ENCODE data around the gene LRRTM2.
A peak's percentile ranks its signal among the peaks of the same experiment; 100 is the strongest.
"Not testable (repeated sequence)": the region's sequence is repeated elsewhere in the genome, so short reads cannot be mapped to it uniquely, and the experiment has no call there.

LRRTM2 gene

DNA sequence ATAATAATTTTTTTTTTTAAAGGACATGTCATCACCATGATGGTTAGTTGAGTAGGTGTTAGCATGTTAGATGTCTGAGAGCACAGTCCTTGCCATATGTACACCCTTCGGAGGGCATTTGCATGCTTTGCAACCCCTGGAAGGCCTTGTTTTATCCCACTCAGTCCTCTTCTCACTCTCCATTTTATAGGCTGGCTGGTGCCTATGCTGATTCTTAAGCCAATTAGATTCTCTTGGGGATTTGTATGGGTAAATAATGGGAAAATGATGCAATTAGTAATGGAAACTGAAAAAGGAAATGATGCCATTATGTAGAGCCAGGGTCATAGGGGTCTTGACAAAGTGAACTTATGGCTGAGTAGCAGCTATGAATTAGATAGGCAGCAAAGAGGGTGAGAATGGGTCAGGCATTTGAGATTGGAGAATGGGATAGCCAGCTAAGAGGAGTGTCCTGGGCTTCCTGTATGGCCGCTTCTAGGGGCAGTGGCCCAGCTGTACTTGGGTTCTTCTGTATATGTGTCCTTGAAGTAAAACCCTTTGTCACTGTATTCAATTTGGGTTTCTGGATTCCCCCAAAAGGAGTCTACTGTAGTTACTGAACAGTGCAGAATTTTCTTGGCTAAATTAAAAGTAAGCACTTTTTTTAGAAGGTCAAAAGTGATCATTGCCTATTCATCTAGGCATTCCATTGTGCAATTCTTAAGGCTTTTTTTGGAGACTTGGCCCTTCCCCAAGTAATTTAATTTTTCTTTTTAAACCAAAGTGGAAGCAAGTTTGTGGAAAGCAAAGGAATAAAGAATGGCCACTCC, 31.6 kb downstream of the LRRTM2 start:
- TF ChIP-seq, protein P1, sequence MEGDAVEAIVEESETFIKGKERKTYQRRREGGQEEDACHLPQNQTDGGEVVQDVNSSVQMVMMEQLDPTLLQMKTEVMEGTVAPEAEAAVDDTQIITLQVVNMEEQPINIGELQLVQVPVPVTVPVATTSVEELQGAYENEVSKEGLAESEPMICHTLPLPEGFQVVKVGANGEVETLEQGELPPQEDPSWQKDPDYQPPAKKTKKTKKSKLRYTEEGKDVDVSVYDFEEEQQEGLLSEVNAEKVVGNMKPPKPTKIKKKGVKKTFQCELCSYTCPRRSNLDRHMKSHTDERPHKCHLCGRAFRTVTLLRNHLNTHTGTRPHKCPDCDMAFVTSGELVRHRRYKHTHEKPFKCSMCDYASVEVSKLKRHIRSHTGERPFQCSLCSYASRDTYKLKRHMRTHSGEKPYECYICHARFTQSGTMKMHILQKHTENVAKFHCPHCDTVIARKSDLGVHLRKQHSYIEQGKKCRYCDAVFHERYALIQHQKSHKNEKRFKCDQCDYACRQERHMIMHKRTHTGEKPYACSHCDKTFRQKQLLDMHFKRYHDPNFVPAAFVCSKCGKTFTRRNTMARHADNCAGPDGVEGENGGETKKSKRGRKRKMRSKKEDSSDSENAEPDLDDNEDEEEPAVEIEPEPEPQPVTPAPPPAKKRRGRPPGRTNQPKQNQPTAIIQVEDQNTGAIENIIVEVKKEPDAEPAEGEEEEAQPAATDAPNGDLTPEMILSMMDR (conservative IDR thresholded peaks at IDR 0.05; ENCODE audit: low read depth, low read length): no peak
- DNase-seq (ENCODE audit: low read depth): peak; percentile 58
- H3K4me3 ChIP-seq (ENCODE audit: low read depth, low read length): no peak overlapping the region

DNA sequence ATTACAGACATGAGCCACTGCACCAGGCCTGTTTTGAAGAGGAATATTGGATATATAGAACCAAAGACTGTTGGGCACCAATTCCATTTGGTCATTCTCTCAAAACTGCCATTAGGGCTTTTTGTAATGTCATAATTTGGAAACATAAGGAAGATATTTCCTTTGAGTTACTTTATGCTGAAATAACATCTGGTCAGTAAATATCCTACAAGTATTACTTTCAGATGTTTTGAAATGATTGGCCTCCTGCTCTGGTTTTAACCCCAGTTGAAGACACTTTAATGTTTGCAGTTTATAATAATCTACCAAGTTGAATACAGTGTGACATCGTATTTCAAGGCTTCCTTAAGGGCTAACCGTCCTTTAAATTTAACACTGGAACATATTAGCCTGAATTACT, 33.6 kb downstream of the LRRTM2 start:
- DNase-seq (ENCODE audit: low read depth): no peak
- TF ChIP-seq, protein P1 (conservative IDR thresholded peaks at IDR 0.05; ENCODE audit: low read depth, low read length): no peak
- H3K4me3 ChIP-seq (ENCODE audit: low read depth, low read length): no peak overlapping the region

GRCh38 chr5:138840103-138840502, 35.0 kb downstream of the LRRTM2 start:
- H3K4me3 ChIP-seq (ENCODE audit: low read depth, low read length): no peak overlapping the region
- TF ChIP-seq, protein P1 (conservative IDR thresholded peaks at IDR 0.05; ENCODE audit: low read depth, low read length): no peak
- DNase-seq (ENCODE audit: low read depth): no peak

DNA sequence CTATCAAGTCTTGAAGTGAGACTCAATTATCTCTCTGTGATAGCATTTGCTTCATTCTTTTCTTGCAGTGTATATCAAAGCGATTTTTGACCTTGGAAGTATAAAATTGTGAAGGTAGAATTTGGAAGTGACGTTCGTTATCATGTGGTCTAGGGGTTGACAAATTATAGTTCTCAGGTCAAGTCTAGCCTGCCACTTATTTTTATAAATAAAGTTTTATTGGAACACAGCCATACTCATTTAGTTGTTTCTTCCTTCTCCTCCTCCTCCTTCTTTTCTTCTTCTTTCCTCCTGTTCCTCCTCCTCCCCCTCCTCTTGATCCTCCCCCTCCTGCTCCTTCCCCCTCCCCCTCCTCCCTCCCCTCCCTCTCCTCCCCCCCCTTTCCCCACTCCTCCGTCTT, 38.0 kb downstream of the LRRTM2 start:
- no peak overlapping the region for H3K4me3 ChIP-seq (ENCODE audit: low read depth, low read length)
- DNase-seq (ENCODE audit: low read depth): no peak
- TF ChIP-seq, protein P1 (conservative IDR thresholded peaks at IDR 0.05; ENCODE audit: low read depth, low read length): no peak

- H3K4me3 ChIP-seq (ENCODE audit: low read depth, low read length); DNase-seq (ENCODE audit: low read depth): not testable (repeated sequence)
These were observed 40.3 kb downstream of the LRRTM2 start for GRCh38 chr5:138834853-138835252.

- no peak overlapping the region for H3K4me3 ChIP-seq (ENCODE audit: low read depth, low read length)
- TF ChIP-seq, protein P1 (conservative IDR thresholded peaks at IDR 0.05; ENCODE audit: low read depth, low read length): no peak
- DNase-seq (ENCODE audit: low read depth): no peak
These were observed 41.2 kb downstream of the LRRTM2 start for GRCh38 chr5:138833726-138834480.

- DNase-seq (ENCODE audit: low read depth): no peak
- TF ChIP-seq, protein P1 (conservative IDR thresholded peaks at IDR 0.05; ENCODE audit: low read depth, low read length): no peak
- H3K4me3 ChIP-seq (ENCODE audit: low read depth, low read length): no peak overlapping the region
These were observed 42.1 kb downstream of the LRRTM2 start for GRCh38 chr5:138833080-138833479.

Data from choroid plexus epithelial cell (primary cell).